Measurements from ENCODE around the gene COL6A3. TPM values are rescaled to one million over a fixed set of nuclear protein-coding genes. Genes with fewer than 3 reads are reported as not detected.

The COL6A3 gene
- polyA plus RNA-seq, 1 of the 3 experiments (the other 2 are of a cell fraction): 18.5 TPM

DNA sequence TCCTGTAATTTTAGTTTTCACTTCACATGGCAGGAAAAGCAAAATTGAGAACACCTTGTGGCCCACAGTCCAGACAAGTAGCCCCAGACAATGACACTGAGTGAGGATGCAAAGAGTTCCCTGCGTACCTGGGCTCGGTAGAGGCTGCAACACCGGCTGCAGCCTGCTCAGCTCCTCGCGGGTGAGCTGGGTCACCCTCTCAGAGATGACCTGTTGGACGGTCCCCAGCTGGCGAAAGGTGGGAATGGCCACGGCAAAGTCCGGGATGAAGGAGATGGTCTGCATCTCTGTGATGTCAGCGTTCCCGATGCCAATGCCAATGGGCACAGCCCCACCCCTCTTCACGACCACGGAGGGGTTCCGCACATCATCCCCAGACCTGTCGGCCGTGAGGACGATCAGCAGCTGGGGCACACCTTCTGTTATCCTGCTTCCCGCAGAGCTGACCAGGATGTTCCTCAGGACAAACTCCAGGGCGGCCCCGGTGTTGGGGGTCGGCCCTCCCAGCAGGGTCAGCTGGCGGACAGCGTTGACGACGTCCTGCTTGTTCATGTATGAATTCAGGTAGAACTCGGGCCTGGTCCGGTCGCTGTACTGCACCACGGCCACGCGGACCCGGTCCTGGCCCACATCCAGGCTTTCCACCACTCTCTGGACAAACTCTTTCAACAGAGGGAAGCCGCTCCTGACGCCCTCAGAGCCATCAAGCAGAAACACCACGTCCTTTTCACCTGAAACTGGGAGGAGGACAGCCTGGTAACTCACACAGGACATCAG, 39.5 kb downstream of the COL6A3 start:
- ChIA-PET POLR2A (no interaction called here), CTCF (no interaction called here)
- Histone ChIP-seq H3K9ac (no peak overlapping the region), H3K4me3 (ENCODE audit: low read depth in 2 of 2, low read length in 1 of 2) (no peak overlapping the region), H3K4me2 (no peak overlapping the region), H3K27me3 (ENCODE audit: insufficient read depth) (no peaks in the 10 kb centered on the region), H3K9me3 (no peaks in the 10 kb centered on the region), H3K36me3 (replicated peaks in 1 of 2; ENCODE audit: control insufficient read depth in 1 of 2, insufficient read depth in 2 of 2, low read length in 1 of 2) (peaks cover 0 to 20% of the 10 kb centered on the region in 2 experiments), H3K27ac (ENCODE audit: low read depth in 2 of 2, low read length in 1 of 2) (no peak overlapping the region), H3K4me1 (ENCODE audit: control insufficient read depth in 1 of 2, insufficient read depth in 2 of 2, low read depth in 1 of 2, low read length in 1 of 2) (no peaks in the 10 kb centered on the region), H3K79me2 (ENCODE audit: insufficient read depth) (no peaks in the 10 kb centered on the region), H2AFZ (ENCODE audit: low read depth) (no peak overlapping the region), H3K9me2 (no peaks in the 10 kb centered on the region), H4K20me1 (ENCODE audit: insufficient read depth) (no peaks in the 10 kb centered on the region), H3F3A (replicated peaks; ENCODE audit: insufficient read depth) (no peaks in the 10 kb centered on the region)
- no peak for DNase-seq
- TF ChIP-seq SMC3 (IDR thresholded peaks at IDR 0.05; ENCODE audit: low read depth, low read length) (no peak), CTCF (IDR thresholded peaks at IDR 0.05) (no peak), GATA2 (CRISPR knock-in tag; IDR thresholded peaks at IDR 0.05) (no peak), NRF1 (IDR thresholded peaks at IDR 0.05; ENCODE audit: low read depth, low read length) (no peak), ELF1 (IDR thresholded peaks at IDR 0.05) (no peak), FOXM1 (IDR thresholded peaks at IDR 0.05; ENCODE audit: low read depth) (no peak), CHD2 (IDR thresholded peaks at IDR 0.05; ENCODE audit: low read length, partially characterized antibody) (no peak), GABPA (IDR thresholded peaks at IDR 0.05; ENCODE audit: low read depth) (no peak), ZBTB33 (IDR thresholded peaks at IDR 0.05; ENCODE audit: borderline replicate concordance, low read depth) (no peak), RCOR1 (IDR thresholded peaks at IDR 0.05; ENCODE audit: low read length) (no peak), RAD21 (IDR thresholded peaks at IDR 0.05; ENCODE audit: low read length) (no peak), SIN3A (IDR thresholded peaks at IDR 0.05; ENCODE audit: borderline replicate concordance, low read depth, low read length) (no peak)
- TF ChIP-seq, protein P1, sequence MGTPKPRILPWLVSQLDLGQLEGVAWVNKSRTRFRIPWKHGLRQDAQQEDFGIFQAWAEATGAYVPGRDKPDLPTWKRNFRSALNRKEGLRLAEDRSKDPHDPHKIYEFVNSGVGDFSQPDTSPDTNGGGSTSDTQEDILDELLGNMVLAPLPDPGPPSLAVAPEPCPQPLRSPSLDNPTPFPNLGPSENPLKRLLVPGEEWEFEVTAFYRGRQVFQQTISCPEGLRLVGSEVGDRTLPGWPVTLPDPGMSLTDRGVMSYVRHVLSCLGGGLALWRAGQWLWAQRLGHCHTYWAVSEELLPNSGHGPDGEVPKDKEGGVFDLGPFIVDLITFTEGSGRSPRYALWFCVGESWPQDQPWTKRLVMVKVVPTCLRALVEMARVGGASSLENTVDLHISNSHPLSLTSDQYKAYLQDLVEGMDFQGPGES (IDR thresholded peaks at IDR 0.05; ENCODE audit: low read depth, low read length): no peak
- TF ChIP-seq, protein P2, sequence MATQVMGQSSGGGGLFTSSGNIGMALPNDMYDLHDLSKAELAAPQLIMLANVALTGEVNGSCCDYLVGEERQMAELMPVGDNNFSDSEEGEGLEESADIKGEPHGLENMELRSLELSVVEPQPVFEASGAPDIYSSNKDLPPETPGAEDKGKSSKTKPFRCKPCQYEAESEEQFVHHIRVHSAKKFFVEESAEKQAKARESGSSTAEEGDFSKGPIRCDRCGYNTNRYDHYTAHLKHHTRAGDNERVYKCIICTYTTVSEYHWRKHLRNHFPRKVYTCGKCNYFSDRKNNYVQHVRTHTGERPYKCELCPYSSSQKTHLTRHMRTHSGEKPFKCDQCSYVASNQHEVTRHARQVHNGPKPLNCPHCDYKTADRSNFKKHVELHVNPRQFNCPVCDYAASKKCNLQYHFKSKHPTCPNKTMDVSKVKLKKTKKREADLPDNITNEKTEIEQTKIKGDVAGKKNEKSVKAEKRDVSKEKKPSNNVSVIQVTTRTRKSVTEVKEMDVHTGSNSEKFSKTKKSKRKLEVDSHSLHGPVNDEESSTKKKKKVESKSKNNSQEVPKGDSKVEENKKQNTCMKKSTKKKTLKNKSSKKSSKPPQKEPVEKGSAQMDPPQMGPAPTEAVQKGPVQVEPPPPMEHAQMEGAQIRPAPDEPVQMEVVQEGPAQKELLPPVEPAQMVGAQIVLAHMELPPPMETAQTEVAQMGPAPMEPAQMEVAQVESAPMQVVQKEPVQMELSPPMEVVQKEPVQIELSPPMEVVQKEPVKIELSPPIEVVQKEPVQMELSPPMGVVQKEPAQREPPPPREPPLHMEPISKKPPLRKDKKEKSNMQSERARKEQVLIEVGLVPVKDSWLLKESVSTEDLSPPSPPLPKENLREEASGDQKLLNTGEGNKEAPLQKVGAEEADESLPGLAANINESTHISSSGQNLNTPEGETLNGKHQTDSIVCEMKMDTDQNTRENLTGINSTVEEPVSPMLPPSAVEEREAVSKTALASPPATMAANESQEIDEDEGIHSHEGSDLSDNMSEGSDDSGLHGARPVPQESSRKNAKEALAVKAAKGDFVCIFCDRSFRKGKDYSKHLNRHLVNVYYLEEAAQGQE (IDR thresholded peaks at IDR 0.05; ENCODE audit: low read depth, low read length): no peak
- 87% methylated on average over 26 of the region's 35 CpGs for WGBS (ENCODE audit: low lambda C conversion rate)

All from SK-N-SH (cell line).